AG08396 (cell line): ENCODE measurements around the gene TMEM217.
A peak's percentile ranks its signal among the peaks of the same experiment; 100 is the strongest.
"Not testable (repeated sequence)": the region's sequence is repeated elsewhere in the genome, so short reads cannot be mapped to it uniquely, and the experiment has no call there.

ENCODE experiments used
- DNase-seq: peaks from one replicate; pipeline ENCODE4 v3.0.0; 2012; ENCODE audit warnings: low spot score, mixed read lengths

The TMEM217 gene

GRCh38 chr6:37257634-37258404, at the start of gene TMEM217, which contains the start of gene TBC1D22B:
Gene TMEM217, minus strand, starts transcription at chr6:37258144. Its CDS starts 39,114 bp downstream, at chr6:37219030.
Gene TBC1D22B, plus strand, starts transcription at chr6:37257772. Its CDS starts 146 bp downstream, at chr6:37257918.
- DNase-seq: peak; percentile 96

GRCh38 chr6:37307484-37307883, 49.5 kb upstream of the TMEM217 start:
- not testable (repeated sequence) for DNase-seq

- DNase-seq: no peak
These were observed 48.8 kb upstream of the TMEM217 start for GRCh38 chr6:37306624-37307222.

- DNase-seq: no peak
These were observed 48.0 kb upstream of the TMEM217 start for GRCh38 chr6:37305841-37306425.

- no peak for DNase-seq
These were observed 46.8 kb upstream of the TMEM217 start for GRCh38 chr6:37304766-37305165.

GRCh38 chr6:37303891-37304503, 46.1 kb upstream of the TMEM217 start:
- DNase-seq: peak; percentile 54

- no peak for DNase-seq
These were observed 45.2 kb upstream of the TMEM217 start for GRCh38 chr6:37303091-37303660.

- no peak for DNase-seq
These were observed 44.2 kb upstream of the TMEM217 start for GRCh38 chr6:37302086-37302686.

- no peak for DNase-seq
These were observed 42.0 kb upstream of the TMEM217 start for GRCh38 chr6:37299990-37300389.

- no peak for DNase-seq
These were observed 41.0 kb upstream of the TMEM217 start for GRCh38 chr6:37298958-37299357.

- not testable (repeated sequence) for DNase-seq
These were observed 39.7 kb upstream of the TMEM217 start for GRCh38 chr6:37297637-37298036.

- DNase-seq: no peak
These were observed 35.5 kb upstream of the TMEM217 start for GRCh38 chr6:37293426-37293825.

- no peak for DNase-seq
These were observed 32.0 kb upstream of the TMEM217 start for GRCh38 chr6:37289931-37290330.

- DNase-seq: no peak
These were observed 30.3 kb upstream of the TMEM217 start for GRCh38 chr6:37288247-37288646.

GRCh38 chr6:37287519-37288157, 29.7 kb upstream of the TMEM217 start:
- no peak for DNase-seq

- DNase-seq: no peak
These were observed 27.9 kb upstream of the TMEM217 start for GRCh38 chr6:37285861-37286311.

GRCh38 chr6:37284781-37285180, 26.8 kb upstream of the TMEM217 start:
- DNase-seq: no peak

- peak; percentile 19 for DNase-seq
These were observed 25.8 kb upstream of the TMEM217 start for GRCh38 chr6:37283671-37284151.

GRCh38 chr6:37283268-37283667, 25.3 kb upstream of the TMEM217 start:
- no peak for DNase-seq

GRCh38 chr6:37282371-37282770, 24.4 kb upstream of the TMEM217 start:
- DNase-seq: no peak
